Testis (tissue), 3 donors: ENCODE measurements around the gene XXYLT1. TPM values are rescaled to one million over a fixed set of nuclear protein-coding genes. Genes with fewer than 3 reads are reported as not detected.
A peak's percentile ranks its signal among the peaks of the same experiment; 100 is the strongest.

Source experiments
- DNase-seq: peaks from one replicate; pipeline ENCODE4 v3.0.0-alpha.2; 2019
- H3K27ac ChIP-seq, 2 donors: fragments of 200-600 bp; sonication (generic); one replicate each; pipeline ENCODE4 v1.5.1; 2019
- H3K27me3 ChIP-seq: fragments of 200-600 bp; sonication (generic); one replicate; pipeline ENCODE4 v1.5.1; 2019
- H3K36me3 ChIP-seq: fragments of 200-600 bp; sonication (generic); one replicate; pipeline ENCODE4 v1.5.1; 2017; ENCODE audit warnings: low read depth; ENCODE audit errors: missing control alignments
- H3K4me1 ChIP-seq: fragments of 200-600 bp; sonication (generic); one replicate; pipeline ENCODE4 v1.5.1; 2019
- H3K4me3 ChIP-seq, 2 donors: fragments of 200-600 bp; sonication (generic); one replicate each; pipeline ENCODE4 v1.5.1; 2017 to 2019
- H3K9me3 ChIP-seq: fragments of 200-600 bp; sonication (generic); one replicate; pipeline ENCODE4 v1.5.1; 2017
- CTCF ChIP-seq, 3 experiments: fragments of 450-650 bp in 2 of 3; fragments of 200-600 bp in 1 of 3; sonication (generic) in 1 of 3; IDR thresholded peaks; one replicate each; pipeline ENCODE4 v1.5.1; 2016 to 2019; ENCODE audit warnings: antibody characterized with exemption in 3 of 3, mild to moderate bottlenecking in 2 of 3, moderate library complexity in 1 of 3
- POLR2A ChIP-seq: fragments of 450-650 bp; IDR thresholded peaks from one replicate; pipeline ENCODE4 v1.6.1; 2017; ENCODE audit warnings: antibody characterized with exemption, mild to moderate bottlenecking, moderate library complexity
- WGBS, 2 donors: methylation state at CpG; one replicate each; pipeline ENCODE4 v1.1.5; 2018; 5-methylcytosine and 5-hydroxymethylcytosine counted together
- intact Hi-C: fragments of 100-400 bp; cut with DNase I; formaldehyde crosslinking; loops from one replicate; pipeline ENCODE4 v1.15.1; 2023; ENCODE audit warnings: low total_unique reads
- polyA plus RNA-seq: library from polyadenylated mRNA; stranded (reverse); fragments of 350-450 nt; fragmentation: Illumina TruSeq; extraction: RNeasy Lipid Tissue Mini Kit (QIAGEN cat#74804); gene quantifications from one replicate; pipeline ENCODE4 v1.2.3, GENCODE V29; 2014; ENCODE audit warnings: low read depth, low replicate concordance; ENCODE audit not compliant: insufficient read depth
- total RNA-seq, 2 donors: library from RNA; depleted of rRNA; stranded (reverse); fragments of >200 nt; gene quantifications; one replicate each; pipeline ENCODE4 v1.2.3, GENCODE V29; 2016

Gene XXYLT1
- total and polyA plus RNA-seq, 3 donors from 2014 or later = 7.2 to 12.5 (median 11.1) TPM

GRCh38 chr3:195105841-195106417, 165.0 kb downstream of the XXYLT1 start:
- no peaks in the 10 kb centered on the region for H3K27me3 ChIP-seq
- WGBS, 2 donors = 61 to 69% methylated on average over 12 of the region's 12 CpGs
- H3K4me3 ChIP-seq = peak overlapping the region; percentile 23 to 32
- DNase-seq = no peak
- peaks cover 7% of the 10 kb centered on the region for H3K4me1 ChIP-seq
- no peak for TF ChIP-seq POLR2A
- TF ChIP-seq CTCF (IDR thresholded peaks at IDR 0.05) = no peak
- intact Hi-C loops = no loop called here
- no peak overlapping the region for H3K27ac ChIP-seq
- H3K9me3 ChIP-seq = no peaks in the 10 kb centered on the region
- no peaks in the 10 kb centered on the region for H3K36me3 ChIP-seq

- no peaks in the 10 kb centered on the region for H3K27me3 ChIP-seq
- WGBS, 2 donors = 82 to 85% methylated on average over 13 of the region's 13 CpGs
- peaks cover 7% of the 10 kb centered on the region for H3K4me1 ChIP-seq
- H3K9me3 ChIP-seq = no peaks in the 10 kb centered on the region
- no peak overlapping the region for H3K27ac ChIP-seq
- H3K4me3 ChIP-seq = no peak overlapping the region
- H3K36me3 ChIP-seq = no peaks in the 10 kb centered on the region
- DNase-seq = no peak
- intact Hi-C loops = no loop called here
- TF ChIP-seq POLR2A (no peak), CTCF (IDR thresholded peaks at IDR 0.05) (no peak)
Measured at GRCh38 chr3:195105389-195105788, 165.6 kb downstream of the XXYLT1 start.

GRCh38 chr3:195104340-195104739, 166.6 kb downstream of the XXYLT1 start:
- H3K27ac ChIP-seq = no peak overlapping the region
- no peak for DNase-seq
- H3K4me3 ChIP-seq = no peak overlapping the region
- TF ChIP-seq CTCF (IDR thresholded peaks at IDR 0.05) = no peak
- TF ChIP-seq POLR2A = no peak
- 87 to 92% methylated on average over 7 to 8 of the region's 8 CpGs for WGBS, 2 donors
- no peaks in the 10 kb centered on the region for H3K27me3 ChIP-seq
- peaks cover 7% of the 10 kb centered on the region for H3K4me1 ChIP-seq
- no peaks in the 10 kb centered on the region for H3K36me3 ChIP-seq
- intact Hi-C loops = loop anchor here (5.0 kb wide), 1 partner anchor 417 kb away; the partner anchor contains the start of gene FAM43A
- H3K9me3 ChIP-seq = no peaks in the 10 kb centered on the region

- DNase-seq = no peak
- Histone ChIP-seq H3K4me3 (no peak overlapping the region), H3K9me3 (no peaks in the 10 kb centered on the region), H3K36me3 (no peaks in the 10 kb centered on the region), H3K4me1 (peaks cover 7% of the 10 kb centered on the region), H3K27me3 (no peaks in the 10 kb centered on the region), H3K27ac (no peak overlapping the region)
- intact Hi-C loops = loop anchor here (5.0 kb wide), 1 partner anchor 416 kb away; the partner anchor contains the start of gene FAM43A
- WGBS, 2 donors = 56 to 74% methylated on average over 2 of the region's 2 CpGs
- TF ChIP-seq CTCF (IDR thresholded peaks at IDR 0.05) (no peak), POLR2A (no peak)
Measured at GRCh38 chr3:195103623-195104022, 167.3 kb downstream of the XXYLT1 start.
